GM18870 (cell line): ENCODE data around the gene NUDT16.
A peak's percentile ranks its signal among the peaks of the same experiment; 100 is the strongest.
"Not testable (repeated sequence)": the region's sequence is repeated elsewhere in the genome, so short reads cannot be mapped to it uniquely, and the experiment has no call there.

Experiments
- ATAC-seq: cut with Tn5 transposase; IDR thresholded peaks from one replicate; pipeline ENCODE4 v1.9.1; 2021; ENCODE audit warnings: moderate library complexity; ENCODE audit not compliant: unreplicated experiment

Gene NUDT16

GRCh38 chr3:131381445-131382291 lies at the start of gene NUDT16:
NUDT16 (plus strand) TSS chr3:131381774; CDS start chr3:131381805, 31 bp downstream.
- peak; percentile 96 for ATAC-seq

GRCh38 chr3:131338948-131339640 lies 42.5 kb upstream of the NUDT16 start:
- ATAC-seq: no peak

- no peak for ATAC-seq
Observed at GRCh38 chr3:131341761-131342160, 39.8 kb upstream of the NUDT16 start.

GRCh38 chr3:131348911-131349310 lies 32.7 kb upstream of the NUDT16 start:
- ATAC-seq: no peak

- ATAC-seq: no peak
Observed at GRCh38 chr3:131349454-131349853, 32.1 kb upstream of the NUDT16 start.

- no peak for ATAC-seq
Observed at GRCh38 chr3:131349946-131350347, 31.6 kb upstream of the NUDT16 start.

GRCh38 chr3:131350506-131350905 lies 31.1 kb upstream of the NUDT16 start:
- ATAC-seq: no peak

GRCh38 chr3:131353016-131353877 lies 28.3 kb upstream of the NUDT16 start:
- ATAC-seq: no peak

GRCh38 chr3:131353986-131354385 lies 27.6 kb upstream of the NUDT16 start:
- ATAC-seq: no peak

GRCh38 chr3:131356006-131356595 lies 25.5 kb upstream of the NUDT16 start:
- no peak for ATAC-seq

GRCh38 chr3:131357275-131357674 lies 24.3 kb upstream of the NUDT16 start:
- ATAC-seq: no peak

- no peak for ATAC-seq
Observed at GRCh38 chr3:131360191-131360755, 21.3 kb upstream of the NUDT16 start.

- not testable (repeated sequence) for ATAC-seq
Observed at GRCh38 chr3:131361066-131361463, 20.5 kb upstream of the NUDT16 start.

- peak; percentile 80 for ATAC-seq
Observed at GRCh38 chr3:131361464-131362421, 19.8 kb upstream of the NUDT16 start.

- ATAC-seq: no peak
Observed at GRCh38 chr3:131363275-131363674, 18.3 kb upstream of the NUDT16 start.

GRCh38 chr3:131370935-131371687 lies 10.5 kb upstream of the NUDT16 start:
- ATAC-seq: no peak

- no peak for ATAC-seq
Observed at GRCh38 chr3:131371688-131372066, 9.9 kb upstream of the NUDT16 start.

- no peak for ATAC-seq
Observed at GRCh38 chr3:131374741-131375140, 6.8 kb upstream of the NUDT16 start.
